Measurements from ENCODE around the gene CPB1.

Gene CPB1

GRCh38 chr3:148878095-148878494 is 50.5 kb downstream of the CPB1 start:
- Histone ChIP-seq H3K27me3 (ENCODE audit: control insufficient read depth in 3 of 3, insufficient read depth in 3 of 3, low read depth in 1 of 3, low read length in 3 of 3) (no peaks in the 10 kb centered on the region), H3K4me2 (ENCODE audit: insufficient read depth, low read length, poor library complexity, severe bottlenecking) (no peak overlapping the region), H3K14ac (ENCODE audit: low read length) (no peak overlapping the region), H4K91ac (ENCODE audit: low read depth, low read length, poor library complexity) (no peak overlapping the region), H3K9ac (ENCODE audit: low read depth, low read length, poor library complexity) (no peak overlapping the region), H3K4ac (ENCODE audit: low read length) (no peak overlapping the region), H2BK12ac (ENCODE audit: low read length) (no peak overlapping the region), H2BK5ac (ENCODE audit: low read length) (no peak overlapping the region), H4K8ac (ENCODE audit: low read depth, low read length) (no peak overlapping the region), H2BK15ac (ENCODE audit: low read length) (no peak overlapping the region), H3K4me3 (ENCODE audit: low read length in 2 of 2) (no peak overlapping the region), H3K9me3 (replicated peaks in 1 of 2; ENCODE audit: control insufficient read depth in 2 of 2, insufficient read depth in 1 of 2, low read depth in 1 of 2, low read length in 2 of 2) (no peaks in the 10 kb centered on the region), H3K27ac (replicated peaks; ENCODE audit: low read length) (no peak overlapping the region), H3K23ac (ENCODE audit: low read depth, low read length, poor library complexity) (no peak overlapping the region), H2BK120ac (ENCODE audit: low read depth, low read length) (no peak overlapping the region), H3K36me3 (replicated peaks in 1 of 2; ENCODE audit: control insufficient read depth in 2 of 2, insufficient read depth in 2 of 2, low read length in 2 of 2) (no peaks in the 10 kb centered on the region), H2AFZ (ENCODE audit: low read length) (no peak overlapping the region), H3K4me1 (ENCODE audit: control insufficient read depth in 2 of 2, insufficient read depth in 1 of 2, low read depth in 1 of 2, low read length in 2 of 2) (no peaks in the 10 kb centered on the region), H2AK5ac (ENCODE audit: low read depth, low read length) (no peak overlapping the region), H3K18ac (ENCODE audit: low read length) (no peak overlapping the region), H3K79me1 (ENCODE audit: low read depth, low read length) (no peaks in the 10 kb centered on the region)
- DNase-seq (ENCODE audit: low spot score), result no peak

- Histone ChIP-seq H3K27ac (replicated peaks; ENCODE audit: low read length) (no peak overlapping the region), H2BK120ac (ENCODE audit: low read depth, low read length) (no peak overlapping the region), H3K4ac (ENCODE audit: low read length) (no peak overlapping the region), H4K8ac (ENCODE audit: low read depth, low read length) (no peak overlapping the region), H3K9me3 (replicated peaks in 1 of 2; ENCODE audit: control insufficient read depth in 2 of 2, insufficient read depth in 1 of 2, low read depth in 1 of 2, low read length in 2 of 2) (no peaks in the 10 kb centered on the region), H2AFZ (ENCODE audit: low read length) (no peak overlapping the region), H2BK15ac (ENCODE audit: low read length) (no peak overlapping the region), H3K4me2 (ENCODE audit: insufficient read depth, low read length, poor library complexity, severe bottlenecking) (no peak overlapping the region), H2AK5ac (ENCODE audit: low read depth, low read length) (no peak overlapping the region), H2BK12ac (ENCODE audit: low read length) (no peak overlapping the region), H3K79me1 (ENCODE audit: low read depth, low read length) (no peaks in the 10 kb centered on the region), H4K91ac (ENCODE audit: low read depth, low read length, poor library complexity) (no peak overlapping the region), H3K36me3 (replicated peaks in 1 of 2; ENCODE audit: control insufficient read depth in 2 of 2, insufficient read depth in 2 of 2, low read length in 2 of 2) (no peaks in the 10 kb centered on the region), H3K18ac (ENCODE audit: low read length) (no peak overlapping the region), H3K27me3 (ENCODE audit: control insufficient read depth in 3 of 3, insufficient read depth in 3 of 3, low read depth in 1 of 3, low read length in 3 of 3) (no peaks in the 10 kb centered on the region), H2BK5ac (ENCODE audit: low read length) (no peak overlapping the region), H3K23ac (ENCODE audit: low read depth, low read length, poor library complexity) (no peak overlapping the region), H3K14ac (ENCODE audit: low read length) (no peak overlapping the region), H3K4me1 (ENCODE audit: control insufficient read depth in 2 of 2, insufficient read depth in 1 of 2, low read depth in 1 of 2, low read length in 2 of 2) (no peaks in the 10 kb centered on the region), H3K9ac (ENCODE audit: low read depth, low read length, poor library complexity) (no peak overlapping the region), H3K4me3 (ENCODE audit: low read length in 2 of 2) (no peak overlapping the region)
- DNase-seq (ENCODE audit: low spot score), result no peak
Measured at GRCh38 chr3:148879256-148879655, 51.6 kb downstream of the CPB1 start.

- Histone ChIP-seq H2BK120ac (ENCODE audit: low read depth, low read length) (no peak overlapping the region), H4K8ac (ENCODE audit: low read depth, low read length) (no peak overlapping the region), H3K9me3 (replicated peaks in 1 of 2; ENCODE audit: control insufficient read depth in 2 of 2, insufficient read depth in 1 of 2, low read depth in 1 of 2, low read length in 2 of 2) (no peaks in the 10 kb centered on the region), H3K27me3 (ENCODE audit: control insufficient read depth in 3 of 3, insufficient read depth in 3 of 3, low read depth in 1 of 3, low read length in 3 of 3) (no peaks in the 10 kb centered on the region), H4K91ac (ENCODE audit: low read depth, low read length, poor library complexity) (no peak overlapping the region), H3K36me3 (replicated peaks in 1 of 2; ENCODE audit: control insufficient read depth in 2 of 2, insufficient read depth in 2 of 2, low read length in 2 of 2) (no peaks in the 10 kb centered on the region), H3K4ac (ENCODE audit: low read length) (no peak overlapping the region), H3K4me2 (ENCODE audit: insufficient read depth, low read length, poor library complexity, severe bottlenecking) (no peak overlapping the region), H3K18ac (ENCODE audit: low read length) (no peak overlapping the region), H3K79me1 (ENCODE audit: low read depth, low read length) (no peaks in the 10 kb centered on the region), H3K4me3 (ENCODE audit: low read length in 2 of 2) (no peak overlapping the region), H3K4me1 (ENCODE audit: control insufficient read depth in 2 of 2, insufficient read depth in 1 of 2, low read depth in 1 of 2, low read length in 2 of 2) (no peaks in the 10 kb centered on the region), H3K27ac (replicated peaks; ENCODE audit: low read length) (no peak overlapping the region), H2AK5ac (ENCODE audit: low read depth, low read length) (no peak overlapping the region), H2BK12ac (ENCODE audit: low read length) (no peak overlapping the region), H3K9ac (ENCODE audit: low read depth, low read length, poor library complexity) (no peak overlapping the region), H2BK15ac (ENCODE audit: low read length) (no peak overlapping the region), H2AFZ (ENCODE audit: low read length) (no peak overlapping the region), H3K23ac (ENCODE audit: low read depth, low read length, poor library complexity) (no peak overlapping the region), H2BK5ac (ENCODE audit: low read length) (no peak overlapping the region), H3K14ac (ENCODE audit: low read length) (no peak overlapping the region)
- DNase-seq (ENCODE audit: low spot score), result no peak
Measured at GRCh38 chr3:148880681-148881080, 53.1 kb downstream of the CPB1 start.

GRCh38 chr3:148881286-148881685 is 53.7 kb downstream of the CPB1 start:
- WGBS, 2 donors (ENCODE audit: extremely low coverage in 2 of 2, insufficient read length in 2 of 2, insufficient replicate concordance in 1 of 2), result no CpG with 5 or more reads among the region's 2 CpGs
- DNase-seq (ENCODE audit: low spot score), result no peak
- H4K91ac ChIP-seq (ENCODE audit: low read depth, low read length, poor library complexity), result no peak overlapping the region
- no peak overlapping the region for H3K23ac ChIP-seq (ENCODE audit: low read depth, low read length, poor library complexity)
- no peak overlapping the region for H2AFZ ChIP-seq (ENCODE audit: low read length)
- no peaks in the 10 kb centered on the region for H3K9me3 ChIP-seq (replicated peaks in 1 of 2; ENCODE audit: control insufficient read depth in 2 of 2, insufficient read depth in 1 of 2, low read depth in 1 of 2, low read length in 2 of 2)
- H2AK5ac ChIP-seq (ENCODE audit: low read depth, low read length), result no peak overlapping the region
- H2BK120ac ChIP-seq (ENCODE audit: low read depth, low read length), result no peak overlapping the region
- no peak overlapping the region for H2BK12ac ChIP-seq (ENCODE audit: low read length)
- H3K4me2 ChIP-seq (ENCODE audit: insufficient read depth, low read length, poor library complexity, severe bottlenecking), result no peak overlapping the region
- no peaks in the 10 kb centered on the region for H3K4me1 ChIP-seq (ENCODE audit: control insufficient read depth in 2 of 2, insufficient read depth in 1 of 2, low read depth in 1 of 2, low read length in 2 of 2)
- no peak overlapping the region for H2BK5ac ChIP-seq (ENCODE audit: low read length)
- H3K36me3 ChIP-seq (replicated peaks in 1 of 2; ENCODE audit: control insufficient read depth in 2 of 2, insufficient read depth in 2 of 2, low read length in 2 of 2), result no peaks in the 10 kb centered on the region
- H3K9ac ChIP-seq (ENCODE audit: low read depth, low read length, poor library complexity), result no peak overlapping the region
- H3K27ac ChIP-seq (replicated peaks; ENCODE audit: low read length), result no peak overlapping the region
- no peak overlapping the region for H3K14ac ChIP-seq (ENCODE audit: low read length)
- H3K79me1 ChIP-seq (ENCODE audit: low read depth, low read length), result no peaks in the 10 kb centered on the region
- H2BK15ac ChIP-seq (ENCODE audit: low read length), result no peak overlapping the region
- no peak overlapping the region for H4K8ac ChIP-seq (ENCODE audit: low read depth, low read length)
- no peak overlapping the region for H3K4ac ChIP-seq (ENCODE audit: low read length)
- no peaks in the 10 kb centered on the region for H3K27me3 ChIP-seq (ENCODE audit: control insufficient read depth in 3 of 3, insufficient read depth in 3 of 3, low read depth in 1 of 3, low read length in 3 of 3)
- no peak overlapping the region for H3K18ac ChIP-seq (ENCODE audit: low read length)
- no peak overlapping the region for H3K4me3 ChIP-seq (ENCODE audit: low read length in 2 of 2)

All from neuronal stem cell (in vitro differentiated cells).